Measurements from ENCODE around the gene DICER1.

DICER1 gene

GRCh38 chr14:95054346-95055280, 102.7 kb downstream of the DICER1 start:
- TF ChIP-seq PAX5 (IDR thresholded peaks at IDR 0.05; ENCODE audit: insufficient read depth, low read length, severe bottlenecking) (no peak), TAF1 (IDR thresholded peaks at IDR 0.05; ENCODE audit: low read depth, low read length) (no peak)
- FAIRE-seq, result no peak
- DNase-seq (ENCODE audit: insufficient read length, low spot score), result no peak

GRCh38 chr14:95052016-95052585, 105.2 kb downstream of the DICER1 start:
- FAIRE-seq, result no peak
- DNase-seq (ENCODE audit: insufficient read length, low spot score), result no peak
- TF ChIP-seq SPI1 (IDR thresholded peaks at IDR 0.05; ENCODE audit: low read depth, low read length) (no peak), TAF1 (IDR thresholded peaks at IDR 0.05; ENCODE audit: low read depth, low read length) (no peak), POU2F2 (IDR thresholded peaks at IDR 0.05; ENCODE audit: low read depth, low read length) (no peak), POLR2AphosphoS5 (IDR thresholded peaks at IDR 0.05; ENCODE audit: low read depth, low read length) (no peak)

- FAIRE-seq, result no peak
- no peak for DNase-seq (ENCODE audit: insufficient read length, low spot score)
These were observed 107.4 kb downstream of the DICER1 start for GRCh38 chr14:95049952-95050351.

GRCh38 chr14:95048771-95049312, 108.5 kb downstream of the DICER1 start:
- TF ChIP-seq TAF1 (IDR thresholded peaks at IDR 0.05; ENCODE audit: low read depth, low read length) (no peak), PAX5 (IDR thresholded peaks at IDR 0.05; ENCODE audit: insufficient read depth, low read length, severe bottlenecking) (no peak), POLR2A (IDR thresholded peaks at IDR 0.05; ENCODE audit: low read depth, low read length) (no peak), POU2F2 (IDR thresholded peaks at IDR 0.05; ENCODE audit: low read depth, low read length) (no peak), POLR2AphosphoS5 (IDR thresholded peaks at IDR 0.05; ENCODE audit: low read depth, low read length) (no peak), SPI1 (IDR thresholded peaks at IDR 0.05; ENCODE audit: low read depth, low read length) (no peak)
- DNase-seq (ENCODE audit: insufficient read length, low spot score), result no peak
- FAIRE-seq, result no peak

More at GRCh38 chr14:95049952-95050351, 107.4 kb downstream of the DICER1 start:
- TF ChIP-seq POLR2AphosphoS5 (IDR thresholded peaks at IDR 0.05; ENCODE audit: low read depth, low read length) (no peak), POU2F2 (IDR thresholded peaks at IDR 0.05; ENCODE audit: low read depth, low read length) (no peak), PAX5 (IDR thresholded peaks at IDR 0.05; ENCODE audit: insufficient read depth, low read length, severe bottlenecking) (no peak), POLR2A (IDR thresholded peaks at IDR 0.05; ENCODE audit: low read depth, low read length) (no peak), SPI1 (IDR thresholded peaks at IDR 0.05; ENCODE audit: low read depth, low read length) (no peak), TAF1 (IDR thresholded peaks at IDR 0.05; ENCODE audit: low read depth, low read length) (no peak)

- DNase-seq (ENCODE audit: insufficient read length, low spot score), result no peak
- TF ChIP-seq POU2F2 (IDR thresholded peaks at IDR 0.05; ENCODE audit: low read depth, low read length) (no peak), SPI1 (IDR thresholded peaks at IDR 0.05; ENCODE audit: low read depth, low read length) (no peak), TAF1 (IDR thresholded peaks at IDR 0.05; ENCODE audit: low read depth, low read length) (no peak), PAX5 (IDR thresholded peaks at IDR 0.05; ENCODE audit: insufficient read depth, low read length, severe bottlenecking) (no peak), POLR2A (IDR thresholded peaks at IDR 0.05; ENCODE audit: low read depth, low read length) (no peak), POLR2AphosphoS5 (IDR thresholded peaks at IDR 0.05; ENCODE audit: low read depth, low read length) (no peak)
- FAIRE-seq, result no peak
These were observed 109.6 kb downstream of the DICER1 start for GRCh38 chr14:95047754-95048153.

- FAIRE-seq (no peak), DNase-seq (ENCODE audit: insufficient read length, low spot score) (no peak)
- TF ChIP-seq SPI1 (IDR thresholded peaks at IDR 0.05; ENCODE audit: low read depth, low read length), result no peak
- TF ChIP-seq PAX5 (IDR thresholded peaks at IDR 0.05; ENCODE audit: insufficient read depth, low read length, severe bottlenecking), result no peak
- TF ChIP-seq POU2F2 (IDR thresholded peaks at IDR 0.05; ENCODE audit: low read depth, low read length), result no peak
- TF ChIP-seq TAF1 (IDR thresholded peaks at IDR 0.05; ENCODE audit: low read depth, low read length), result no peak
- TF ChIP-seq POLR2AphosphoS5 (IDR thresholded peaks at IDR 0.05; ENCODE audit: low read depth, low read length), result no peak
- no peak for TF ChIP-seq POLR2A (IDR thresholded peaks at IDR 0.05; ENCODE audit: low read depth, low read length)
These were observed 110.3 kb downstream of the DICER1 start for GRCh38 chr14:95046711-95047681.

- FAIRE-seq (no peak), DNase-seq (ENCODE audit: insufficient read length, low spot score) (no peak)
- TF ChIP-seq POLR2AphosphoS5 (IDR thresholded peaks at IDR 0.05; ENCODE audit: low read depth, low read length) (no peak), POLR2A (IDR thresholded peaks at IDR 0.05; ENCODE audit: low read depth, low read length) (no peak), SPI1 (IDR thresholded peaks at IDR 0.05; ENCODE audit: low read depth, low read length) (no peak), TAF1 (IDR thresholded peaks at IDR 0.05; ENCODE audit: low read depth, low read length) (no peak), PAX5 (IDR thresholded peaks at IDR 0.05; ENCODE audit: insufficient read depth, low read length, severe bottlenecking) (no peak), POU2F2 (IDR thresholded peaks at IDR 0.05; ENCODE audit: low read depth, low read length) (no peak)
These were observed 111.4 kb downstream of the DICER1 start for GRCh38 chr14:95045836-95046430.

GRCh38 chr14:95045106-95045701, 112.1 kb downstream of the DICER1 start:
- FAIRE-seq (no peak), DNase-seq (ENCODE audit: insufficient read length, low spot score) (no peak)
- TF ChIP-seq POLR2AphosphoS5 (IDR thresholded peaks at IDR 0.05; ENCODE audit: low read depth, low read length), result no peak
- TF ChIP-seq POLR2A (IDR thresholded peaks at IDR 0.05; ENCODE audit: low read depth, low read length), result no peak
- no peak for TF ChIP-seq POU2F2 (IDR thresholded peaks at IDR 0.05; ENCODE audit: low read depth, low read length)
- TF ChIP-seq TAF1 (IDR thresholded peaks at IDR 0.05; ENCODE audit: low read depth, low read length), result no peak
- no peak for TF ChIP-seq SPI1 (IDR thresholded peaks at IDR 0.05; ENCODE audit: low read depth, low read length)
- no peak for TF ChIP-seq PAX5 (IDR thresholded peaks at IDR 0.05; ENCODE audit: insufficient read depth, low read length, severe bottlenecking)

All from GM12891 (cell line).